IPS DF 19.7 (cell line): Measurements from ENCODE around the gene CCDC90B.

Source experiments
- DNase-seq: peaks from one replicate; pipeline ENCODE4 v3.0.0-alpha.2; 2013; ENCODE audit warnings: low read depth, low spot score

Gene CCDC90B

DNA sequence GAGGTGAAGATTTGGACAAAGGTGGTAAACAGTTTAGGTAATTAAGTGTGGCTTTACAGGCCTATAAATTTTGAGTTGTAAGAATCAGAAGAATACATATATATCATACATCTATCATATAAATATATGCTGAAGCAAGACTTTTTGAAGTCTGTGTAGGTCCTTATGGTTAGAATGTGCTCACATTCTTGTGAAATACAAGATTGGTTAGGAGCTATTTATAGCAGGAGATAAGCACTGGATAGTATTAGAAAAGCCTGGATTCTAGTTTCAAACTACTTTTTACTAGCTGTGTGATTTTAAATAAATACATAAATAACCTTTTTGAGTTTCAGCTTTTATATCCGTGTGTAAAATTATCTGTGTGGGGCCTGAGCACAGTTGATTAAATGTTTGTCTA is 50.3 kb downstream of the CCDC90B start:
- no peak for DNase-seq

- no peak for DNase-seq
Observed at GRCh38 chr11:83223457-83223856, 62.7 kb downstream of the CCDC90B start.

GRCh38 chr11:83222499-83222898 is 63.7 kb downstream of the CCDC90B start:
- DNase-seq = no peak

DNA sequence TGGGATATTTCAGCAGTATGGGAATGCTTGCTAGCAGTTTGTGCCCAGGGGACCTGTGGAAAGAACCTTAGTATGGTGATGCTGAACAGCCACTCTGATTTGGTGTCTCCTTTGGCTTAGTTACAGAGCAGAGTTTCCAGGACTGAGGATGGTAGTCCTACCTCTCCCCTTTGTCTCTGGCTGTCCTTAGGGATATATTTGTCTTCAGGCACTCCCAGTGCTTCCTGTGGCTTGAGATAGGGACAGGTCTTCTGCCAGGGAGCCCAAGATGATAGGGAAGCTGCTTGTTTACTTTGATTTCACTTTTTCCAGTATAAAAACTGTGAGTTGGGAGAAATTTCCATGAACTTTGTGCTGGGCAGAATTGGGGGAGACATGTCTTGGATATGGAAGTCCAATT is 64.5 kb downstream of the CCDC90B start:
- DNase-seq = no peak

- DNase-seq = no peak
Observed at GRCh38 chr11:83220260-83220659, 65.9 kb downstream of the CCDC90B start.

- no peak for DNase-seq
Observed at GRCh38 chr11:83219095-83219494, 67.1 kb downstream of the CCDC90B start.
